GM12874 (cell line): ENCODE measurements around the gene CTBP2.

Experiments used
- TF ChIP-seq, protein P1 (sequence below): IDR thresholded peaks from 2 replicates; pipeline ENCODE4 v1.5.1; 2011; ENCODE audit warnings: low read depth, mild to moderate bottlenecking, control low read depth, low read length, moderate library complexity; ENCODE audit not compliant: insufficient read depth

CTBP2 gene

DNA sequence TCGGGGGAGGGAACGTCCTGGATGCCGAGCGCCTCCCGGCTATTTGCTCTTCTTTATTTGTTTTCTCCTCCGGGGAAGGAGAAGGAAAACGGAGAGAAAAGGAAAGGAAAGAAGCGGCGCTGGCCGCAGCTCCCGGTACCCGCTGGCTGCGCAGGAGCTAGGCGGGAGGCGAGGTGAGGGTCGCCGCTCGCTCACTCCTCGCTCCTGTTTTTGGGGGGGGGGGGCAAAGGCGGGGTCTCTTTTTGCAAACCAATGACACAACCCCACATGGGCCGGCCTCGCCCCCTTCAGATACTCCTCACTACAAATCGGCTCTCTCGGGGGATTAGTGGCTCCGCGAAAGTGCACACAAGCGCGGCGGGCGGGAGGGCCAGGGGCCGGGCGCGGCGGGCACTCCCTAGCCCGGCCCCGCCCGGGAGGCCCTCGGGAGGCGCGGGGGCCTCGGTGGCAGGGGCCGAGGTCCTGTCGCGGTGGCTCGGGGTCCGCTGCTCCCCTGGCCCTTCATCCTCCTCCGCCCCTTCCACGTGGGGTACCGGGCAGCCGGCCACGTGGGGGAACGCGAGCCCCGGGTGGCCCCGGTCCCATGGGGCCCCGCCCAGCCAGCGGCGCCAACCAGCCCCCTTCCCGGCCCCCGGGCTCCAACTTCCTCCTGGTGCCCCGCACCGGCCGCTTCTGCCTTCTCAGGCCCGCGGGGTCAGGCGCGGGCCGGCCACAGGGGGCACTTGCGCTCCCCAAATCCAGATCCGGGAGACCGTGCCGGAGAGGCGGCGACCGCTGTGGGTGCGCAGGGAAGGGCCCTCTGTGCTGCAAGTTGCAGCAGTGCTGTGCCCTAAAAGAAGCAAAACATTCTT lies 718 bp upstream of the CTBP2 start:
- TF ChIP-seq, protein P1, sequence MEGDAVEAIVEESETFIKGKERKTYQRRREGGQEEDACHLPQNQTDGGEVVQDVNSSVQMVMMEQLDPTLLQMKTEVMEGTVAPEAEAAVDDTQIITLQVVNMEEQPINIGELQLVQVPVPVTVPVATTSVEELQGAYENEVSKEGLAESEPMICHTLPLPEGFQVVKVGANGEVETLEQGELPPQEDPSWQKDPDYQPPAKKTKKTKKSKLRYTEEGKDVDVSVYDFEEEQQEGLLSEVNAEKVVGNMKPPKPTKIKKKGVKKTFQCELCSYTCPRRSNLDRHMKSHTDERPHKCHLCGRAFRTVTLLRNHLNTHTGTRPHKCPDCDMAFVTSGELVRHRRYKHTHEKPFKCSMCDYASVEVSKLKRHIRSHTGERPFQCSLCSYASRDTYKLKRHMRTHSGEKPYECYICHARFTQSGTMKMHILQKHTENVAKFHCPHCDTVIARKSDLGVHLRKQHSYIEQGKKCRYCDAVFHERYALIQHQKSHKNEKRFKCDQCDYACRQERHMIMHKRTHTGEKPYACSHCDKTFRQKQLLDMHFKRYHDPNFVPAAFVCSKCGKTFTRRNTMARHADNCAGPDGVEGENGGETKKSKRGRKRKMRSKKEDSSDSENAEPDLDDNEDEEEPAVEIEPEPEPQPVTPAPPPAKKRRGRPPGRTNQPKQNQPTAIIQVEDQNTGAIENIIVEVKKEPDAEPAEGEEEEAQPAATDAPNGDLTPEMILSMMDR, result no peak

DNA sequence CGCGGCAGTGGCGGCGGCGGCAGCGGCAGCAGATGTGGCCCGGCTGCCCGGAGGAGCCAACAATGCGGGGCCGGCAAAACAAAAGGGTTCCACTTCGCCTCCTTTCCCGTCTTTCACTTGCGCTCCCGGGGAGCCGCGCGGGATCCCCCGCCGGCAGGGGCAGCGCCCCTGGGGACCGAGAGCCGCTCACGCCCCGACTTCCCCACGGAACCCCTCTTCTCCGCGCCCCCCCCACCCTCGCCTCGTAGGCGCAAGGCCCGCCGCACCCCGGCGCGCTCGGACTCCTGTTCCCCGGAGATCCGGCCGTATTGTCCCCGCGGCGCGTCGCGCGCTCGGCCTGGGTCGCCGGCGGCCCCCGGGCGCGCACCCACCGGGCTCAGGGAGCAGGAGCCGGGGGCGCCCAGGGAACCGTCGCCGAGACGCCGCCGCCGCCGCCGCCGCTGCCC lies 854 bp downstream of the CTBP2 start:
- TF ChIP-seq, protein P1, result no peak

DNA sequence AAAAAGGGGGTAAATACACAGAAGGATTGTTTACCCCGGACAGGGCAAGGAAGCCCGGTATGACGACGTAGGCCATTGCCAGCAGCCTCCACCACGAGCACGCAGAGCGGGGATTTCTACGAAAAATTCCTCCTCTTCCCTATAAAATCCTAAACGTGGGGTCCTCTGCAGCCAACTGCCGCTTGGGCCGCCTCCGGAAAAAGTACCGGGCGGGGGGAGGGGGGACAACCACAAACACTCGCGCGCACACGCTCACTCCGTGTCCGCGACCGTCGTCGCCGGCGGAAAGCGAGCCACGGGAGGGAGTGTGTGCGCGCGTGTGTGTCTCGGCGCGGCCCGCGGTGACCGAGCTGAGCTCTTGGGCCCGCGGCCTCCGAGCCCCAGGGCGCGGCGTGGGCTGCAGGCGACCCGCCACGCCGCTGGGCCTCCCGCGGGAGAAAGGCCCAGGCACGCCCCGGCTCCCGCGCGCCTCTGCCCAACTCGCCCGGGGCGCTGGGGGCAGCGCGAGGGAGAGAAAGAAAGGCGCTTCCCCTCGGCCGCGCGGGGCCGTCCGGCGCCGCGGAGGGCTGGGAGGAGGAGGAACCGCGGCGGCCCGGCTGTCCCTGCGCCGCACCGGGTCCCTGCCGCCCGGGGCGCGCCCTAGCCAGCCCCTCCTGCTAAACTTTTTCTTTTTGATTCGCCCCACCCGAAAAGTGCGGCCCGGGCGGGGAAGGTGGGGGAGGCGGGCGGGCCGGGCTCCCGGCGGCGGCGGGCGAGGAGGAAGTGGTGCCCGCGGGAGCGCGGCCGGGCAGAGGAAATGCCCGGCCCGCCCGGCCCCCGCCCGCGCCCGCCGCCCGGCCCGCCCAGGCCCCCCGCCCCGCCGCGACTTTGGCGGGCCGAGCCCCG lies 1.5 kb downstream of the CTBP2 start:
- TF ChIP-seq, protein P1, result no peak

DNA sequence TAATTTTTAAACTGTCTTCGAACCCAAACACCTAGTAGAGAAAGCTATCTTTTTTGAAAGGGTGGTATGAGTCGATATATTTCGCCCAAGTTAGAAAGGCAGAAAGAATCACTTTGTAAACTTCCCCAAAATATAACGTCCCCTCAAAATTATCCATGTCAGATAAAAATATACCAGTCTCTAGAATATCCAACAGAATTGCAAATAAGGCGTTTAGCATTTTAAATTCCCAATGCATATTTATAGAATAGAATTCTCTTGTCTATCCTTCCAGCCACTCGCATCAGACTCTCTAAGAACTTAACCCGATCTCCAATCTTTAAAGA lies 2.1 kb downstream of the CTBP2 start:
- TF ChIP-seq, protein P1, result no peak

DNA sequence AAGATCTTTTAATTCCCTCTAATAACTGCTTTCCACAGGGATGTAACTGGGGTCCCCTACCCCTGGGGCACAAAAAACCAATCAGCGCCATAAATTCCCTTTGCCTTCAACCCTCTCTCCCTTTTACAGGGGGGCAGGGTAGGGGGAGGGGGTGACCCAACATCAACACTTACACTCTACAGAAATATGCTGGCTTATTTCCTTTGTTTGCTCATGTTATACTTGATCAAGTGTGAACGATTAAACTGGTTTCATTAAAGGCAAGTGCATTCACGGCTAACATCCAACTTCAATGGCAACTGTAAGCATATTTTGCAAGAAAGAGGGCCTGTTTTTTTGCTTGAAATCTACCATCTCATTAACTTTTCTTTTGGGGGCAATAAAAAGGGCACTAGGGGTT lies 2.9 kb downstream of the CTBP2 start:
- TF ChIP-seq, protein P1, result no peak

DNA sequence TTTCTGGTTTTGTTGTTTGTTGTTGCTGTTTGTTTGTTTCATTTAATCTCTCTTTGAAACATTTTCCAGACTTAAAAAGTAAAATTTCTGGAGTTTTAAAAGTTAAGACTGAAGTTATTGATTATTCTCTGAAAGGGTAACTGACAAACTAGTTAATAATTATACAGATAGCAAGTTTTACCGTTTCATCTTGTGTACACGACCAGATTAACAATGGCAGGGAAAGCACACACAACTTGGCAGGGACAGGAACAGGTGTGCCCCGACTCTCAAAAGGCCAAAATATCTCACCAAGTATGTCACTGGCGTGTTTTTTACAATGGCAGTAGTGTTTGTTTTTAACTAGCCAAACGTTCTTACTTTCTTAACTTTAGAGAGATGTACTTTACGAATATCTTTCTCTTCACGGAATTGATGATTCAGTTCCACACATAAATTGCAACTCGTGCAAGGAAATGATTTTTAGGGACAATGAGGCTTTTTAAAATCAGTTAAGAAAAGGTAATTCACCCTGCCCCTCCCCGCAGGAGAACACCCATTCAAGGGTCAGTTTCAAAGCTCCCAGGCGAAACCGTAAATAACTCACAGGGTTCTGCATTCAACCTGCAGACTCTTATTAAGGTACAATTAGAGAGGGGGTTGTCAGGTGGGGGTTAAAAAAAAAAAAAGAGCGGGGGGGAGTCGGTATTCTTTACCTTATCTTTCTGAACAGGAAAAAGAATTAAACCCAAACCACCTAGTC lies 3.5 kb downstream of the CTBP2 start:
- TF ChIP-seq, protein P1, result no peak

DNA sequence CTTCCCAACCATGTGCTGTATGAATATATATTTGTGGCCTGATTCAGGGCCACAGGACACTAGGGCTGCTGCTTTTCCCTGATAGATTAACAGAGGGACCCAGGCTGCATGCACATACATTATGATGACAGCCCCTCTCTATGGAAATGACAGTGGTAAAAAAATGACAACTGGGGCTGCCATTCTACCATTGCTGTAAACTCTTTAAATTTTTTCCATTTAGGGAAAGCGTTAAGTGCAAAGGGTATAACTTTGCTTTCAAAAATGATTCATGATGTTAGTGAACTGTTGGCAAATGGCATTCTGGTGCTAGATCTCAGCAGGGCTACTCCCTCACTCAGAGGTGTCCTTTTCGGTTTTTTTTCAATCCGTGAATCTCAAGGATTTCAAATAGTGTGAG lies 4.2 kb downstream of the CTBP2 start:
- TF ChIP-seq, protein P1, result no peak
